Right ventricle myocardium superior (tissue), 1 donor: Measurements from ENCODE around the gene USP16. TPM values are rescaled to one million over a fixed set of nuclear protein-coding genes. Genes with fewer than 3 reads are reported as not detected.
"Not testable (repeated sequence)": the region's sequence is repeated elsewhere in the genome, so short reads cannot be mapped to it uniquely, and the experiment has no call there.

Experiments
- ATAC-seq: fragments of 200-7000 bp; cut with Tn5 transposase; one replicate; pipeline ENCODE4 v1.9.1; 2020; ENCODE audit warnings: mild to moderate bottlenecking; ENCODE audit not compliant: poor library complexity
- DNase-seq: peaks from one replicate; pipeline ENCODE4 v3.0.0-alpha.2; 2020
- intact Hi-C: fragments of 100-400 bp; cut with DNase I; formaldehyde crosslinking; loops from one replicate; pipeline ENCODE4 v1.11.2; 2022
- long read RNA-seq: library from polyadenylated mRNA; unstranded; transcript quantifications from one replicate; pipeline ENCODE4 v2.0.0, GENCODE V29; 2021
- total RNA-seq: library from RNA; stranded (reverse); fragmentation: NEBNext Ultra II Directional; extraction: Animal tissue kit (Norgen Biotek cat#: 25700); gene quantifications from one replicate; pipeline ENCODE4 v1.2.1, GENCODE V29; 2021
- donor health status: DM: no; HTN: yes; CAD: no; lungs with severe emphysema.

The USP16 gene
- total RNA-seq = 29.1 TPM
- long read RNA-seq, transcript USP16-201 (19 exons, 3,004 nt) = major isoform, 17 of 45 reads
- long read RNA-seq, partial matches to known transcripts = 3 of 45 reads
- long read RNA-seq, other reads (novel, unspliced or antisense) = 18 of 45 reads

DNA sequence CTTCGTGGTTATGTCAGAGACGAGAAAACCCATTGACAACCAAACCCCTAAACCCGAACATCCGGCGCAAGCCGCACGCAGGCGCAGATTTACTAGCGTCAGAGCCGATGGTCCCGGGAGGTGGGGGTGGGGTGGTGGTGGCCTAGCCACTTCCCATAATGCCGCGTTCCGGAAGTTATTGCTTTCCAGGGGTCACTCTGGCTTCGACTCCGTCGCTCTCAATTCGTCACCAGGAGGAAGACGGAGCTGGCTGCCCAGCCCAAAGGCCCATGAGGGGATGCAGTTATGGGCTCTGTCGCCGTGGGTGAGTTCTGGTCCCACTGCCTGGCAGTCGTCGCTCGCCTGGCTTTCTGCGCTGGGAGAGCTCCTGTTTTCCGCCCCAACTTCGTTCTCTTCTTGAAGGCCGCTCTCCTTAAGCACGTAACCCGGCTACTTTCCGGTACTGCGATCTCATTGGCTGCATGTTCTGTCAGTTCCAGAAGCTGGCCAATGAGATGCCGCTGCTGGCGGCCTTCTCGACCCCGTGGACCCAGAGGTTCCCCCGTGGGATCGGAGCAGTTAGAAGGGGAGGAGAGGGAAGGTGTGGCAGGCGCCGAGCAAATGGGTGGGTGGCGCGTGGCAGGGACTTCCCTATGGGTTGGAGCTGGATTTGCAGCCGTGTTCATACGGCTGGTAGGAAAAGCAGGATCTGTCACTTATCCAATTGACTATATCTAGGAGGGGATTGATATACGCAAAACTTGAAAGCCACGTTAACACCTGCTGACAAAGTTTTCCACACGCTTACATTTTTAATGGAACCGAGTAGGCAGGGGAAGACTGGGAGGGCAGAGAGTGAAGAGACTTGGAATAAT lies at the start of gene USP16:
Gene USP16, plus strand, starts transcription at position 195 of the 854 bp plus-strand sequence. CDS start 3,246 bp downstream, outside the sequence.
- DNase-seq = peak; percentile 96
- peak; percentile 99 for ATAC-seq
- intact Hi-C loops = loop anchor here (2.0 kb wide), 1 partner anchor 32 kb away; the partner anchor contains the start of gene LTN1

GRCh38 chr21:28975397-28975796 lies 49.1 kb upstream of the USP16 start:
- peak; percentile 71 for ATAC-seq
- no peak for DNase-seq
- intact Hi-C loops = no loop called here

- intact Hi-C loops = no loop called here
- no peak for DNase-seq
- ATAC-seq = no peak
Measured at GRCh38 chr21:28979092-28979491, 45.4 kb upstream of the USP16 start.

DNA sequence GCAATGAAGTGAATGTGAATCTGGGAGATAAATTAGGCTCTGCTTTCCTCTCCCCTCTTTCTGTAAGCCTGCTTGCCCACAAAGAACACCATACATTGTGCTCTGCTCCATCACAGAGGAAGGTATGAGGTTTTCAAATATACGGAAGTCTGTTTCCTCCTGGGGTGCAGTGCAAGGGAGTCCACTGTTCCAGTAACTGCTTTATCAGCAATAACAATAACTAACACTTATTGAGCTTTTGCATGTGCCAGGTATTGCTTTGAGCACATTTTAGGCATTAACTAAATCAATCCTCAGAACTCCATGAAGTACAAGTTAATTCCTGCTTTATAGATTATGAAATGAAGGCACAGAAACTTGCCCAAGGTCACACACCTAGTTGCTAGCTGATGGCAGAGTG lies 41.8 kb upstream of the USP16 start:
- ATAC-seq (no peak), DNase-seq (no peak)
- intact Hi-C loops = no loop called here

DNA sequence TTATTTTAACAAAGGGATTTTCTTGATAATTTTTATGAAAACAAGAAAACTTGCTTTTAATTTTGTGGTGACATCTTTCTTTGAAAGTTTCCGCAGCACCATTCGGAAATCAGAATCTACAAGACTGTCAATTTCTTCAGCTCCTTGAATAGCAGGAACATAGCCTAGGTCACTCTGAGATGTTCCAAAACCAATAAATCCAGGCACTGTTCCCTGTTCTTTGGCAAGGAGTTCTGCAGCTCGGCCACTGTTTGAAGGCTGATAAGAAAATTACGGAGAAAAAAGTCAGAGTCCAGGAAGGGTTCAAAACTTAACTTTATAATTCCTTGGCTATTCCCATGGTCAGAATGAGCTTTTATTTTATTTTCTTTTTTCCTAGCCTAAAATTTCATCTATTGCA lies 37.8 kb upstream of the USP16 start:
- intact Hi-C loops = no loop called here
- no peak for ATAC-seq

GRCh38 chr21:28988146-28988545 lies 36.3 kb upstream of the USP16 start:
- ATAC-seq, intact Hi-C loops, DNase-seq: not testable (repeated sequence)

More for the DNA sequence above, 37.8 kb upstream of the USP16 start:
- no peak for DNase-seq

DNA sequence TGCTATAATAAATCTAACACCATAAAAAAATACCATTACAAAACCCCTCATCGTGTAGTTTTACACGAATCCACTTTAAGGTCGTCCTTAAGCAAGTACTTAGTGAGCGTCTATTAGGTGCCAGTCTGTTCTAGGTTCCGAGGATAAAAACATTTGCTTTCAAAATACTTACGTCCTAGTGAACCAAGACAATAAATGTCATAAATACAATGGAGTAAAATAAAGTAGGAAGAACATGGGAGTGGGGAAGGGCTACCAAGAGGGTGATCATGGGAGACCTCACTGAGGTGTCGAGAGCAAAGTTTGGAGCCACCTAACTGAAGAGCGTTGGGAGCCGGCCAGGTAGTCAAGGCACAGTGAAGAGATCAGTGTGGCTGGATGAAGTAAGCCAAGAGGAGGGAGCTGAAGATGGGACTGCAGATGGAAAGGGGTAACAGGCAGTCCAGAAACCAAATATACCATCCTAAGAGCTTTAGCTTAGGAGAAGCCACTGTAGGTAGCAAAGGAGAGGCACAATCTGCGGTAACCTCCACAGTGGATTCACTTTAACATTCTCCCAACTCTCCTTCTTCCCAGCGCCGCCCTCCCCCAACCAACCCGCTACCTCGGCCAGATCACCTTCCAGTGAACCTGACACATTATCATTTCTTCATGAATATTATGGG lies 32.5 kb upstream of the USP16 start:
- intact Hi-C loops = loop anchor here (2.0 kb wide), 1 partner anchor 33 kb away; the partner anchor contains the start of gene USP16
- DNase-seq = no peak
- peak; percentile 4 for ATAC-seq

- DNase-seq = peak; percentile 98
- ATAC-seq = peak; percentile 100
- intact Hi-C loops = loop anchor here (2.0 kb wide), 1 partner anchor 32 kb away; the partner anchor contains the start of gene USP16
Measured at GRCh38 chr21:28992526-28993292, 31.8 kb upstream of the USP16 start, which contains the start of gene LTN1. LTN1 (minus strand) TSS chr21:28992877; CDS start chr21:28992805, 72 bp downstream.

GRCh38 chr21:28993293-28993629 lies 31.2 kb upstream of the USP16 start:
- intact Hi-C loops = loop anchor here (2.0 kb wide), 1 partner anchor 32 kb away; the partner anchor contains the start of gene USP16
- DNase-seq = no peak
- no peak for ATAC-seq

DNA sequence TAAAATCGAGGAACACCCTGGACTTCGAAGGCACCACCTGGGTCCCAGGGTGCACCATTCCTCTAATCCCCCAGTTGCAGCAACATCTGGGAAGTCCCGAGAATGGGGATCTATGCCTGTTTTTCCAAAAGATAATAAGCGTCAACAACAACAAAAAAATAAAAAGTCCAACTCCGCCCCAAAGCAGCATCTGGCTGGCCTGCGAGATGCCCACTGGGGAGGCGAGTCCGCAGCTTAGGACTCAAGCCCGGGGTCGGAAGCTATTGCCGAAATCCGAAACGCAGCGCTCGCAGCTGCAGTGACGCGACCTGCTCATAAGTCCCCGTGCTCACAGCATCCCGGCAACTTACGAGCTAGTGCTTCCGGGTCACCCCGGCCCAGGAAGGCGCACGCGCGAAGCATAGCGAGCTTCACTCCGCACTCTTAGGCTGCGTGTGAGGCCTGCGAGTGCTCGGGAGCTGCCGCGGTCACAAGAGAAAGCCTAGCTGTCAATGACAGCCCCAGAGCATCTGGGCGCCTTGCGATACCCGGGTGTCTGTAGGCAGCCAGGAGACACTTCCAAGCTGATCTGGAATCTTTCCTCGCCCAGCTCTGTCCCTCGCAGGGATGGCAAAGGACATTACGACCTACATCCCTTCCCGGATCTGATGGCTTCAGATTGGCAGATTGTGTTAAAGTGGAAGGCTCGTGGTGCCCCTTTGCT lies 21.9 kb upstream of the USP16 start:
- peak; percentile 100 for ATAC-seq
- intact Hi-C loops = no loop called here

DNA sequence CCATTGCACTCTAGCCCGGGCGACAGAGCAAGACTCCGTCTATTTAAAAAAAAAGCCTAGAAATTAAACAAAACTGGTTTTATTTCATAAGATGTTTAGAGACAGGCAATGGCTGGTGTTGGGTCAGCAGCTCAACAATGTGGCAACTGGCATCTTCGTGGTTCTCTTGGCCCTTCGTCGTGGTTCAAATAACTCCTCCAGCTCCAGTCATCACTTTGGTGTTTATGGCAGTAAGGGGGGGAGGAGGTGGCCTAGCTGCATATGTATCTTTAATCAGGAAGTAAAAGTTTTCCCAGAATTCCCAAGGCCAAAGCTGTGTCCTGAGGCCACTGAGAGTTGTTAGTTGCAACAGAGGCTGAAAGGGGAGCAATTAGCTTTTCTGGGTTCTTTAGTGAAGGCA lies 18.8 kb upstream of the USP16 start:
- ATAC-seq (no peak), DNase-seq (no peak)
- intact Hi-C loops = no loop called here

More for the DNA sequence above, 21.9 kb upstream of the USP16 start:
- peak; percentile 98 for DNase-seq

DNA sequence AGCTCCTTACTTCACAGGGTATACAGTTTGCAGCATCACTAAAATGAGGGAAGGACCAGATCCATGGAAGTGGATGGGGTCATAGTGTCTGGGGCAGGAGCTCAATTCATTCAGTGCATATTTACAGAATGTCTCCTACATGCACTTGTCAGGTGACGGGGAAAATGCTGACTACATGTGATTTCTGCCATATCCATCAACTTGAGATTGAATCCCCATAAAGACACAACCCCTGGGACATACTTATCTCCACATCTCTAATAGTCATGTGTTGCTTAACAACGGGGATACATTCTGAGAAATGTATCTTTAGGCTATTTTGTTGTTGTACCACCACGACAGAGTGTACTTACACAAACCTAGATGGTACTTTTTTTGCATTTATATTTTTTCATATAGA lies 17.3 kb upstream of the USP16 start:
- no peak for DNase-seq
- no peak for ATAC-seq
- intact Hi-C loops = no loop called here

GRCh38 chr21:29007810-29008209 lies 16.7 kb upstream of the USP16 start:
- intact Hi-C loops = no loop called here
- ATAC-seq = no peak
- DNase-seq = no peak

- intact Hi-C loops = no loop called here
- ATAC-seq = no peak
- DNase-seq = no peak
Measured at GRCh38 chr21:29008367-29008766, 16.1 kb upstream of the USP16 start.

DNA sequence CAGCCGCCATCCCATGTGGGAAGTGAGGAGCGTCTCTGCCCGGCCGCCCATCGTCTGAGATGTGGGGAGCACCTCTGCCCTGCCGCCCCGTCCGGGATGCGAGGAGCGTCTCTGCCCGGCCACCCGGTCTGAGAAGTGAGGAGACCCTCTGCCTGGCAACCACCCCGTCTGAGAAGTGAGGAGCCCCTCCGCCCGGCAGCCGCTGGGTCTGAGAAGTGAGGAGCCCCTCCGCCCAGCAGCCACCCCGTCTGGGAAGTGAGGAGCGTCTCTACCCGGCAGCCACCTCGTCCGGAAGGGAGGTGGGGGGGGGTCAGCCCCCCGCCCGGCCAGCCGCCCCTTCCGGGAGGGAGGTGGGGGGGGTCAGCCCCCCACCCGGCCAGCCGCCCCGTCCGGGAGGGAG lies 13.2 kb upstream of the USP16 start:
- ATAC-seq, DNase-seq, intact Hi-C loops: not testable (repeated sequence)

DNA sequence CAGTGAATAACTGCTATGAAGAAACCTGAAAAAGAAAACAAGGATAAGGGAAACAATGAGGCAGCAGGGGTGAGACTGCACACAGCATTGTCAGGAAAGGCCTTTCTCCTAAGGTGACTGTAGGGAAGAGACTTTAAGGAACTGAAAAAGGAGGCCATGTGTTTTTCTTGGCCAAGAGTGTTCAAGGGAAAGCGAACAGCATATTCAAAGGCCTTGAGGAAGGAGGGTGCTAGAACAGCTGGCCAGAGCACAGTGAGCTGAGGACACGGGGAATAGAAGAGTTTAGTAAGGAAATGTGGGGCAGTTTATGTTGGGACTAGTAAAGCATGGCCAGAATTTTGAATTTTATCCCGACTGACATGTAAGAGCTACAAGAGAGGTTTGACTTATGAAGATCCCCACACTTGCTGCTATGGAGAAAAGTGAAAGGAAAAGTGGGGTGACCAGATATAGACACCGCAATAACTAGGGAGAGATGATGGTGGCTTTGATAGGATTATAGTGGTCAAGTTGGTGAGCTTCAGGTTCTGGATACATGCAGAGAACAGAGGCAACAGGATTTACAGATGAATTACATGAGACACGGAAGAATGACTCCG lies 6.7 kb upstream of the USP16 start:
- no peak for ATAC-seq
- intact Hi-C loops = no loop called here
- DNase-seq = no peak

DNA sequence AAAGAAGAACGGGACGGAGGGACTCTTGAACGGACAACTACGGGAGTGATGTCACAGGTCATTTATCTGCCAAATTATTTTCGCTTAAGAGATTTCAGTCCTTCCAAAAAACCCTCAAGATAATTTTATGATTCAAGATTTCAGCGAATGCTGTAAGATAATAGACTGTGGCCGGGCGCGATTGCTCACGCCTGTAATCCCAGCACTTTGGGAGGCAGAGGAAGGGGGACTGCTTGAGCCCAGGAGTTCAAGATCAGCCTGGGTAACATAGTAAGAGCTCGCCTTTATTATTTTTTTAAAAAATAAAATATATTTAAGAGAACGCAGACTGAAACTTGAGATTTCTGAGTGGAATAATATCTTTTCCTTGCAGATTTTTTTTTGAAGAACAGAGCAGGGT lies 5.9 kb upstream of the USP16 start:
- DNase-seq (no peak), ATAC-seq (peak; percentile 35)
- intact Hi-C loops = no loop called here

- intact Hi-C loops = no loop called here
- DNase-seq = no peak
- ATAC-seq = no peak
Measured at GRCh38 chr21:29022166-29022565, 2.3 kb upstream of the USP16 start.
